GM23338 (cell line): ENCODE data around the gene LIME1. TPM values are rescaled to one million over a fixed set of nuclear protein-coding genes. Genes with fewer than 3 reads are reported as not detected.

Source experiments
- ATAC-seq: fragments of 200-7000 bp; cut with Tn5 transposase; 3 replicates; pipeline ENCODE4 v1.9.1; 2020
- DNase-seq: peaks from one replicate; pipeline ENCODE4 v3.0.0-alpha.2; 2015; ENCODE audit warnings: low spot score
- H2AFZ ChIP-seq: fragments of 200-600 bp; sonication (generic); 2 replicates; pipeline ENCODE4 v1.8.0; 2016; ENCODE audit warnings: antibody characterized with exemption, mild to moderate bottlenecking, moderate library complexity
- H3F3A ChIP-seq: fragments of 200-600 bp; sonication (generic); replicated peaks from 2 replicates; pipeline ENCODE4 v1.8.0; 2017; ENCODE audit warnings: antibody characterized with exemption, mixed run types, low read depth
- H3K27ac ChIP-seq: fragments of 200-600 bp; sonication (generic); 2 replicates; pipeline ENCODE4 v1.6.1; 2016; ENCODE audit warnings: low read depth
- H3K27me3 ChIP-seq: fragments of 200-600 bp; sonication (generic); 2 replicates; pipeline ENCODE4 v1.8.0; 2016; ENCODE audit warnings: mild to moderate bottlenecking, mixed run types, moderate library complexity; ENCODE audit not compliant: insufficient read depth
- H3K36me3 ChIP-seq: fragments of 200-600 bp; sonication (generic); 2 replicates; pipeline ENCODE4 v1.8.0; 2016; ENCODE audit warnings: mild to moderate bottlenecking; ENCODE audit not compliant: insufficient read depth
- H3K4me1 ChIP-seq: fragments of 200-600 bp; sonication (generic); 2 replicates; pipeline ENCODE4 v1.8.0; 2016; ENCODE audit warnings: mild to moderate bottlenecking, moderate library complexity; ENCODE audit not compliant: insufficient read depth
- H3K4me2 ChIP-seq: fragments of 200-600 bp; sonication (generic); 2 replicates; pipeline ENCODE4 v1.7.1; 2017; ENCODE audit warnings: mixed run types
- H3K4me3 ChIP-seq: fragments of 200-600 bp; sonication (generic); 2 replicates; pipeline ENCODE4 v1.6.1; 2016; ENCODE audit warnings: mixed run types
- H3K79me2 ChIP-seq: fragments of 200-600 bp; sonication (generic); replicated peaks from 2 replicates; pipeline ENCODE4 v1.8.0; 2017; ENCODE audit warnings: mild to moderate bottlenecking; ENCODE audit not compliant: insufficient read depth
- H3K9me2 ChIP-seq: fragments of 200-600 bp; sonication (generic); 2 replicates; pipeline ENCODE4 v1.8.0; 2017; ENCODE audit not compliant: insufficient read depth
- H4K20me1 ChIP-seq: fragments of 200-600 bp; sonication (generic); replicated peaks from 2 replicates; pipeline ENCODE4 v1.8.0; 2017; ENCODE audit warnings: mild to moderate bottlenecking; ENCODE audit not compliant: insufficient read depth
- H3K27ac Mint-ChIP-seq: 2 replicates; pipeline ENCODE4 v1.8.0; 2020; ENCODE audit warnings: inconsistent platforms, mild to moderate bottlenecking, moderate library complexity, mixed read lengths
- H3K27me3 Mint-ChIP-seq: 3 replicates; pipeline ENCODE4 v1.8.0; 2022; ENCODE audit warnings: low read depth, mild to moderate bottlenecking, moderate library complexity, mixed read lengths, inconsistent platforms; ENCODE audit not compliant: insufficient read depth, poor library complexity
- H3K36me3 Mint-ChIP-seq: 3 replicates; pipeline ENCODE4 v1.8.0; 2021; ENCODE audit warnings: low read depth, mild to moderate bottlenecking, inconsistent platforms, moderate library complexity, mixed read lengths
- H3K4me1 Mint-ChIP-seq: 3 replicates; pipeline ENCODE4 v1.8.0; 2020; ENCODE audit warnings: mild to moderate bottlenecking, inconsistent platforms, mixed read lengths
- H3K4me3 Mint-ChIP-seq: 3 replicates; pipeline ENCODE4 v1.8.0; 2021; ENCODE audit warnings: moderate library complexity, mild to moderate bottlenecking, inconsistent platforms, mixed read lengths
- H3K9me3 Mint-ChIP-seq: 3 replicates; pipeline ENCODE4 v1.8.0; 2020; ENCODE audit warnings: moderate library complexity, mild to moderate bottlenecking, inconsistent platforms, mixed read lengths
- CREB1 ChIP-seq: fragments of 250-450 bp; sonication (Bioruptor Pico); IDR thresholded peaks from 2 replicates; pipeline ENCODE4 v1.5.0; 2020; ENCODE audit warnings: low read depth, mild to moderate bottlenecking, moderate library complexity
- EZH2 ChIP-seq: fragments of 200-600 bp; sonication (generic); IDR thresholded peaks from one replicate; pipeline ENCODE4 v1.8.0; 2017; ENCODE audit warnings: antibody characterized with exemption, mild to moderate bottlenecking, low read depth; ENCODE audit not compliant: unreplicated experiment
- EZH2phosphoT487 ChIP-seq: fragments of 200-600 bp; sonication (generic); IDR thresholded peaks from one replicate; pipeline ENCODE4 v1.8.1; 2018; ENCODE audit warnings: antibody characterized with exemption; ENCODE audit not compliant: unreplicated experiment
- JUNB ChIP-seq: IDR thresholded peaks from one replicate; pipeline ENCODE4 v1.6.1; 2016; ENCODE audit warnings: antibody characterized with exemption; ENCODE audit not compliant: unreplicated experiment
- NANOG ChIP-seq: IDR thresholded peaks from 2 replicates; pipeline ENCODE4 v1.6.1; 2016; ENCODE audit warnings: antibody characterized with exemption, borderline replicate concordance
- STAT1 ChIP-seq: IDR thresholded peaks from one replicate; pipeline ENCODE4 v1.6.1; 2016; ENCODE audit warnings: antibody characterized with exemption; ENCODE audit not compliant: unreplicated experiment
- ZNF114 ChIP-seq: fragments of 250-450 bp; sonication (Bioruptor Pico); IDR thresholded peaks from 2 replicates; pipeline ENCODE4 v1.5.0; 2020; ENCODE audit warnings: mild to moderate bottlenecking, moderate library complexity
- ZNF331 ChIP-seq: fragments of 250-450 bp; sonication (Bioruptor Pico); IDR thresholded peaks from 2 replicates; pipeline ENCODE4 v1.5.0; 2020; ENCODE audit warnings: low read depth, mild to moderate bottlenecking, moderate library complexity
- polyA plus RNA-seq: library from polyadenylated mRNA; unstranded; fragments of >200 nt; fragmentation: Nextera tagmentation; extraction: Ambion mirVana; gene quantifications from 2 replicates; pipeline ENCODE4 v1.2.1, GENCODE V29; 2016
- total RNA-seq: library from RNA; depleted of rRNA; stranded (reverse); fragments of >200 nt; shearing (Covaris generic); gene quantifications from 2 replicates; pipeline ENCODE4 v1.2.3, GENCODE V29; 2014
- TF ChIP-seq, protein P1 (sequence below): fragments of 250-450 bp; sonication (Bioruptor Pico); IDR thresholded peaks from 2 replicates; pipeline ENCODE4 v1.5.0; 2020; ENCODE audit warnings: mild to moderate bottlenecking, moderate library complexity
- TF ChIP-seq, protein P2 (sequence below): IDR thresholded peaks from 2 replicates; pipeline ENCODE4 v1.6.1; 2016; ENCODE audit warnings: antibody characterized with exemption
- TF ChIP-seq, protein P3 (sequence below), 2 experiments: fragments of 200-600 bp in 1 of 2; sonication (generic) in 1 of 2; conservative IDR thresholded peaks; 2 replicates each; pipeline versions ENCODE4 v1.5.1 to v1.6.1; 2016 to 2017; ENCODE audit warnings: antibody characterized with exemption in 2 of 2, low read depth in 2 of 2, mild to moderate bottlenecking in 2 of 2, moderate library complexity in 1 of 2

Gene LIME1
- total and polyA plus RNA-seq, 2 experiments from 2014 or later: 4.7 to 12.2 TPM

GRCh38 chr20:63773571-63774241 is 37.2 kb downstream of the LIME1 start:
- H3K27ac ChIP-seq: no peak overlapping the region
- DNase-seq (no peak), ATAC-seq (no peak)
- H3K4me1 ChIP-seq: peaks cover 5% of the 10 kb centered on the region; the same call in 1 of the 2 replicates
- no peaks in the 10 kb centered on the region; the same call in 2 of the 3 replicates for H3K9me3 Mint-ChIP-seq
- no peaks in the 10 kb centered on the region for H3K36me3 ChIP-seq
- no peak overlapping the region for H3K4me2 ChIP-seq
- H2AFZ ChIP-seq: no peak overlapping the region
- no peaks in the 10 kb centered on the region; the same call in 1 of the 2 replicates for H4K20me1 ChIP-seq
- peaks cover 6% of the 10 kb centered on the region; the same call in 1 of the 3 replicates for H3K36me3 Mint-ChIP-seq
- H3K27me3 ChIP-seq: no peaks in the 10 kb centered on the region
- peaks cover 17% of the 10 kb centered on the region for H3K79me2 ChIP-seq
- TF ChIP-seq EZH2phosphoT487 (no peak), STAT1 (no peak)
- H3K9me2 ChIP-seq: no peaks in the 10 kb centered on the region
- H3F3A ChIP-seq: peaks cover 18% of the 10 kb centered on the region; the same call in 1 of the 2 replicates
- no peak overlapping the region for H3K4me3 Mint-ChIP-seq
- peaks cover 16% of the 10 kb centered on the region for H3K27me3 Mint-ChIP-seq
- H3K27ac Mint-ChIP-seq: no peak overlapping the region
- peaks cover 16% of the 10 kb centered on the region for H3K4me1 Mint-ChIP-seq
- no peak overlapping the region for H3K4me3 ChIP-seq

- Histone ChIP-seq H3K36me3 (no peaks in the 10 kb centered on the region), H3K4me3 (no peak overlapping the region), H3K79me2 (peaks cover 17% of the 10 kb centered on the region), H4K20me1 (no peaks in the 10 kb centered on the region; the same call in 1 of the 2 replicates), H3K27me3 (no peaks in the 10 kb centered on the region), H3F3A (peaks cover 15% of the 10 kb centered on the region; the same call in 1 of the 2 replicates), H3K4me1 (peaks cover 5% of the 10 kb centered on the region; the same call in 1 of the 2 replicates), H3K4me2 (no peak overlapping the region), H3K9me2 (no peaks in the 10 kb centered on the region), H2AFZ (no peak overlapping the region), H3K27ac (no peak overlapping the region)
- ATAC-seq (no peak), DNase-seq (no peak)
- Mint-ChIP-seq H3K4me3 (no peak overlapping the region; the same call in 2 of the 3 replicates), H3K36me3 (peaks cover 5% of the 10 kb centered on the region; the same call in 1 of the 3 replicates), H3K9me3 (no peaks in the 10 kb centered on the region; the same call in 2 of the 3 replicates), H3K27ac (no peak overlapping the region; the same call in 1 of the 2 replicates), H3K4me1 (peaks cover 16% of the 10 kb centered on the region), H3K27me3 (peaks cover 16% of the 10 kb centered on the region)
- TF ChIP-seq EZH2 (no peak), NANOG (no peak), STAT1 (no peak), JUNB (no peak), ZNF114 (no peak), CREB1 (CRISPR knock-in tag) (no peak), EZH2phosphoT487 (no peak), ZNF331 (no peak)
- TF ChIP-seq, protein P1, sequence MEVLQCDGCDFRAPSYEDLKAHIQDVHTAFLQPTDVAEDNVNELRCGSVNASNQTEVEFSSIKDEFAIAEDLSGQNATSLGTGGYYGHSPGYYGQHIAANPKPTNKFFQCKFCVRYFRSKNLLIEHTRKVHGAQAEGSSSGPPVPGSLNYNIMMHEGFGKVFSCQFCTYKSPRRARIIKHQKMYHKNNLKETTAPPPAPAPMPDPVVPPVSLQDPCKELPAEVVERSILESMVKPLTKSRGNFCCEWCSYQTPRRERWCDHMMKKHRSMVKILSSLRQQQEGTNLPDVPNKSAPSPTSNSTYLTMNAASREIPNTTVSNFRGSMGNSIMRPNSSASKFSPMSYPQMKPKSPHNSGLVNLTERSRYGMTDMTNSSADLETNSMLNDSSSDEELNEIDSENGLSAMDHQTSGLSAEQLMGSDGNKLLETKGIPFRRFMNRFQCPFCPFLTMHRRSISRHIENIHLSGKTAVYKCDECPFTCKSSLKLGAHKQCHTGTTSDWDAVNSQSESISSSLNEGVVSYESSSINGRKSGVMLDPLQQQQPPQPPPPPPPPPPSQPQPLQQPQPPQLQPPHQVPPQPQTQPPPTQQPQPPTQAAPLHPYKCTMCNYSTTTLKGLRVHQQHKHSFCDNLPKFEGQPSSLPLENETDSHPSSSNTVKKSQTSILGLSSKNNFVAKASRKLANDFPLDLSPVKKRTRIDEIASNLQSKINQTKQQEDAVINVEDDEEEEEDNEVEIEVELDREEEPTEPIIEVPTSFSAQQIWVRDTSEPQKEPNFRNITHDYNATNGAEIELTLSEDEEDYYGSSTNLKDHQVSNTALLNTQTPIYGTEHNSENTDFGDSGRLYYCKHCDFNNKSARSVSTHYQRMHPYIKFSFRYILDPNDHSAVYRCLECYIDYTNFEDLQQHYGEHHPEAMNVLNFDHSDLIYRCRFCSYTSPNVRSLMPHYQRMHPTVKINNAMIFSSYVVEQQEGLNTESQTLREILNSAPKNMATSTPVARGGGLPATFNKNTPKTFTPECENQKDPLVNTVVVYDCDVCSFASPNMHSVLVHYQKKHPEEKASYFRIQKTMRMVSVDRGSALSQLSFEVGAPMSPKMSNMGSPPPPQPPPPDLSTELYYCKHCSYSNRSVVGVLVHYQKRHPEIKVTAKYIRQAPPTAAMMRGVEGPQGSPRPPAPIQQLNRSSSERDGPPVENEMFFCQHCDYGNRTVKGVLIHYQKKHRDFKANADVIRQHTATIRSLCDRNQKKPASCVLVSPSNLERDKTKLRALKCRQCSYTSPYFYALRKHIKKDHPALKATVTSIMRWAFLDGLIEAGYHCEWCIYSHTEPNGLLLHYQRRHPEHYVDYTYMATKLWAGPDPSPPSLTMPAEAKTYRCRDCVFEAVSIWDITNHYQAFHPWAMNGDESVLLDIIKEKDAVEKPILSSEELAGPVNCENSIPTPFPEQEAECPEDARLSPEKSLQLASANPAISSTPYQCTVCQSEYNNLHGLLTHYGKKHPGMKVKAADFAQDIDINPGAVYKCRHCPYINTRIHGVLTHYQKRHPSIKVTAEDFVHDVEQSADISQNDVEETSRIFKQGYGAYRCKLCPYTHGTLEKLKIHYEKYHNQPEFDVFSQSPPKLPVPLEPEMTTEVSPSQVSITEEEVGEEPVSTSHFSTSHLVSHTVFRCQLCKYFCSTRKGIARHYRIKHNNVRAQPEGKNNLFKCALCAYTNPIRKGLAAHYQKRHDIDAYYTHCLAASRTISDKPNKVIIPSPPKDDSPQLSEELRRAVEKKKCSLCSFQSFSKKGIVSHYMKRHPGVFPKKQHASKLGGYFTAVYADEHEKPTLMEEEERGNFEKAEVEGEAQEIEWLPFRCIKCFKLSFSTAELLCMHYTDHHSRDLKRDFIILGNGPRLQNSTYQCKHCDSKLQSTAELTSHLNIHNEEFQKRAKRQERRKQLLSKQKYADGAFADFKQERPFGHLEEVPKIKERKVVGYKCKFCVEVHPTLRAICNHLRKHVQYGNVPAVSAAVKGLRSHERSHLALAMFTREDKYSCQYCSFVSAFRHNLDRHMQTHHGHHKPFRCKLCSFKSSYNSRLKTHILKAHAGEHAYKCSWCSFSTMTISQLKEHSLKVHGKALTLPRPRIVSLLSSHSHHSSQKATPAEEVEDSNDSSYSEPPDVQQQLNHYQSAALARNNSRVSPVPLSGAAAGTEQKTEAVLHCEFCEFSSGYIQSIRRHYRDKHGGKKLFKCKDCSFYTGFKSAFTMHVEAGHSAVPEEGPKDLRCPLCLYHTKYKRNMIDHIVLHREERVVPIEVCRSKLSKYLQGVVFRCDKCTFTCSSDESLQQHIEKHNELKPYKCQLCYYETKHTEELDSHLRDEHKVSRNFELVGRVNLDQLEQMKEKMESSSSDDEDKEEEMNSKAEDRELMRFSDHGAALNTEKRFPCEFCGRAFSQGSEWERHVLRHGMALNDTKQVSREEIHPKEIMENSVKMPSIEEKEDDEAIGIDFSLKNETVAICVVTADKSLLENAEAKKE (CRISPR knock-in tag): no peak
- TF ChIP-seq, protein P2, sequence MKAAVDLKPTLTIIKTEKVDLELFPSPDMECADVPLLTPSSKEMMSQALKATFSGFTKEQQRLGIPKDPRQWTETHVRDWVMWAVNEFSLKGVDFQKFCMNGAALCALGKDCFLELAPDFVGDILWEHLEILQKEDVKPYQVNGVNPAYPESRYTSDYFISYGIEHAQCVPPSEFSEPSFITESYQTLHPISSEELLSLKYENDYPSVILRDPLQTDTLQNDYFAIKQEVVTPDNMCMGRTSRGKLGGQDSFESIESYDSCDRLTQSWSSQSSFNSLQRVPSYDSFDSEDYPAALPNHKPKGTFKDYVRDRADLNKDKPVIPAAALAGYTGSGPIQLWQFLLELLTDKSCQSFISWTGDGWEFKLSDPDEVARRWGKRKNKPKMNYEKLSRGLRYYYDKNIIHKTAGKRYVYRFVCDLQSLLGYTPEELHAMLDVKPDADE: no peak
- TF ChIP-seq, protein P3, sequence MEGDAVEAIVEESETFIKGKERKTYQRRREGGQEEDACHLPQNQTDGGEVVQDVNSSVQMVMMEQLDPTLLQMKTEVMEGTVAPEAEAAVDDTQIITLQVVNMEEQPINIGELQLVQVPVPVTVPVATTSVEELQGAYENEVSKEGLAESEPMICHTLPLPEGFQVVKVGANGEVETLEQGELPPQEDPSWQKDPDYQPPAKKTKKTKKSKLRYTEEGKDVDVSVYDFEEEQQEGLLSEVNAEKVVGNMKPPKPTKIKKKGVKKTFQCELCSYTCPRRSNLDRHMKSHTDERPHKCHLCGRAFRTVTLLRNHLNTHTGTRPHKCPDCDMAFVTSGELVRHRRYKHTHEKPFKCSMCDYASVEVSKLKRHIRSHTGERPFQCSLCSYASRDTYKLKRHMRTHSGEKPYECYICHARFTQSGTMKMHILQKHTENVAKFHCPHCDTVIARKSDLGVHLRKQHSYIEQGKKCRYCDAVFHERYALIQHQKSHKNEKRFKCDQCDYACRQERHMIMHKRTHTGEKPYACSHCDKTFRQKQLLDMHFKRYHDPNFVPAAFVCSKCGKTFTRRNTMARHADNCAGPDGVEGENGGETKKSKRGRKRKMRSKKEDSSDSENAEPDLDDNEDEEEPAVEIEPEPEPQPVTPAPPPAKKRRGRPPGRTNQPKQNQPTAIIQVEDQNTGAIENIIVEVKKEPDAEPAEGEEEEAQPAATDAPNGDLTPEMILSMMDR (conservative IDR thresholded peaks at IDR 0.05; ENCODE audit: low read depth in 2 of 2): no peak
Observed at GRCh38 chr20:63774306-63774705, 37.8 kb downstream of the LIME1 start.
